ENCODE results near the gene CHEK1. TPM values are rescaled to one million over a fixed set of nuclear protein-coding genes. Genes with fewer than 3 reads are reported as not detected.

The CHEK1 gene
- total and polyA plus RNA-seq, 9 of the 15 experiments (the other 6 are each of a cell fraction or from before 2014, with no cell fraction given): 62.6 to 108 (median 87.5) TPM

DNA sequence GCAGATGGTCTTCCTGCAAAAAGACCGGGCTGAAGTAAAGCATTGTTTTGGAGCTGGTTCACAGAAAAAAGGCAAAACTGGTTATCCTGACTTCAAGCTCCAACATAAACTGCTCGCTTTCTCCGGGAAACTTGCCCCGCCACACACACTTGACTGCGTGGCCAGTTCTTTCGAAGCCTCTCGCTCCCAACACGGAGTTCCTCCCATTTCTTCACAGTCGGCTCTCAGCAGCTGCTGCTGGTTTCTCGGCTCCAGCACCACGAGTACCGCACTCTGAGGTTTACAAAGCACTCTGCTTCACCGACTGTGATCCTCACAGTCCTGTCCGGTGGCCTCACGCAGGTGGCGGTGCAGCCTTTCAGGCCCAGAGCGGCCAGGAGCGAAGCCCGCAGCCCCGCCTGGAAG is 264 bp downstream of the CHEK1 start (continued):
- TF ChIP-seq ZFX (CRISPR knock-in tag; IDR thresholded peaks at IDR 0.05) (no peak), MTA1 (IDR thresholded peaks at IDR 0.05; ENCODE audit: borderline replicate concordance) (no peak), NBN (IDR thresholded peaks at IDR 0.05; ENCODE audit: low read depth) (no peak), YBX1 (IDR thresholded peaks at IDR 0.05) (no peak), MEIS2 (IDR thresholded peaks at IDR 0.05; ENCODE audit: partially characterized antibody) (no peak), MAZ (CRISPR knock-in tag; conservative IDR thresholded peaks at IDR 0.05 in 1 of 2, IDR thresholded peaks at IDR 0.05 in 1 of 2) (no peak), ZFP36 (IDR thresholded peaks at IDR 0.05; ENCODE audit: low read depth, low read length, partially characterized antibody) (no peak), SREBF2 (CRISPR knock-in tag; IDR thresholded peaks at IDR 0.05) (no peak), CCNT2 (IDR thresholded peaks at IDR 0.05; ENCODE audit: borderline replicate concordance, extremely low read depth, insufficient read length, low read depth, low read length) (peak; percentile 89)
- TF ChIP-seq, protein P1, sequence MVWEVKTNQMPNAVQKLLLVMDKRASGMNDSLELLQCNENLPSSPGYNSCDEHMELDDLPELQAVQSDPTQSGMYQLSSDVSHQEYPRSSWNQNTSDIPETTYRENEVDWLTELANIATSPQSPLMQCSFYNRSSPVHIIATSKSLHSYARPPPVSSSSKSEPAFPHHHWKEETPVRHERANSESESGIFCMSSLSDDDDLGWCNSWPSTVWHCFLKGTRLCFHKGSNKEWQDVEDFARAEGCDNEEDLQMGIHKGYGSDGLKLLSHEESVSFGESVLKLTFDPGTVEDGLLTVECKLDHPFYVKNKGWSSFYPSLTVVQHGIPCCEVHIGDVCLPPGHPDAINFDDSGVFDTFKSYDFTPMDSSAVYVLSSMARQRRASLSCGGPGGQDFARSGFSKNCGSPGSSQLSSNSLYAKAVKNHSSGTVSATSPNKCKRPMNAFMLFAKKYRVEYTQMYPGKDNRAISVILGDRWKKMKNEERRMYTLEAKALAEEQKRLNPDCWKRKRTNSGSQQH (CRISPR knock-in tag; IDR thresholded peaks at IDR 0.05): no peak
- TF ChIP-seq, protein P2, sequence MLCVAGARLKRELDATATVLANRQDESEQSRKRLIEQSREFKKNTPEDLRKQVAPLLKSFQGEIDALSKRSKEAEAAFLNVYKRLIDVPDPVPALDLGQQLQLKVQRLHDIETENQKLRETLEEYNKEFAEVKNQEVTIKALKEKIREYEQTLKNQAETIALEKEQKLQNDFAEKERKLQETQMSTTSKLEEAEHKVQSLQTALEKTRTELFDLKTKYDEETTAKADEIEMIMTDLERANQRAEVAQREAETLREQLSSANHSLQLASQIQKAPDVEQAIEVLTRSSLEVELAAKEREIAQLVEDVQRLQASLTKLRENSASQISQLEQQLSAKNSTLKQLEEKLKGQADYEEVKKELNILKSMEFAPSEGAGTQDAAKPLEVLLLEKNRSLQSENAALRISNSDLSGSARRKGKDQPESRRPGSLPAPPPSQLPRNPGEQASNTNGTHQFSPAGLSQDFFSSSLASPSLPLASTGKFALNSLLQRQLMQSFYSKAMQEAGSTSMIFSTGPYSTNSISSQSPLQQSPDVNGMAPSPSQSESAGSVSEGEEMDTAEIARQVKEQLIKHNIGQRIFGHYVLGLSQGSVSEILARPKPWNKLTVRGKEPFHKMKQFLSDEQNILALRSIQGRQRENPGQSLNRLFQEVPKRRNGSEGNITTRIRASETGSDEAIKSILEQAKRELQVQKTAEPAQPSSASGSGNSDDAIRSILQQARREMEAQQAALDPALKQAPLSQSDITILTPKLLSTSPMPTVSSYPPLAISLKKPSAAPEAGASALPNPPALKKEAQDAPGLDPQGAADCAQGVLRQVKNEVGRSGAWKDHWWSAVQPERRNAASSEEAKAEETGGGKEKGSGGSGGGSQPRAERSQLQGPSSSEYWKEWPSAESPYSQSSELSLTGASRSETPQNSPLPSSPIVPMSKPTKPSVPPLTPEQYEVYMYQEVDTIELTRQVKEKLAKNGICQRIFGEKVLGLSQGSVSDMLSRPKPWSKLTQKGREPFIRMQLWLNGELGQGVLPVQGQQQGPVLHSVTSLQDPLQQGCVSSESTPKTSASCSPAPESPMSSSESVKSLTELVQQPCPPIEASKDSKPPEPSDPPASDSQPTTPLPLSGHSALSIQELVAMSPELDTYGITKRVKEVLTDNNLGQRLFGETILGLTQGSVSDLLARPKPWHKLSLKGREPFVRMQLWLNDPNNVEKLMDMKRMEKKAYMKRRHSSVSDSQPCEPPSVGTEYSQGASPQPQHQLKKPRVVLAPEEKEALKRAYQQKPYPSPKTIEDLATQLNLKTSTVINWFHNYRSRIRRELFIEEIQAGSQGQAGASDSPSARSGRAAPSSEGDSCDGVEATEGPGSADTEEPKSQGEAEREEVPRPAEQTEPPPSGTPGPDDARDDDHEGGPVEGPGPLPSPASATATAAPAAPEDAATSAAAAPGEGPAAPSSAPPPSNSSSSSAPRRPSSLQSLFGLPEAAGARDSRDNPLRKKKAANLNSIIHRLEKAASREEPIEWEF (CRISPR knock-in tag; IDR thresholded peaks at IDR 0.05): no peak
- TF ChIP-seq, protein P3, sequence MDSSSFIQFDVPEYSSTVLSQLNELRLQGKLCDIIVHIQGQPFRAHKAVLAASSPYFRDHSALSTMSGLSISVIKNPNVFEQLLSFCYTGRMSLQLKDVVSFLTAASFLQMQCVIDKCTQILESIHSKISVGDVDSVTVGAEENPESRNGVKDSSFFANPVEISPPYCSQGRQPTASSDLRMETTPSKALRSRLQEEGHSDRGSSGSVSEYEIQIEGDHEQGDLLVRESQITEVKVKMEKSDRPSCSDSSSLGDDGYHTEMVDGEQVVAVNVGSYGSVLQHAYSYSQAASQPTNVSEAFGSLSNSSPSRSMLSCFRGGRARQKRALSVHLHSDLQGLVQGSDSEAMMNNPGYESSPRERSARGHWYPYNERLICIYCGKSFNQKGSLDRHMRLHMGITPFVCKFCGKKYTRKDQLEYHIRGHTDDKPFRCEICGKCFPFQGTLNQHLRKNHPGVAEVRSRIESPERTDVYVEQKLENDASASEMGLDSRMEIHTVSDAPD (CRISPR knock-in tag; IDR thresholded peaks at IDR 0.05): no peak
- TF ChIP-seq, protein P4, sequence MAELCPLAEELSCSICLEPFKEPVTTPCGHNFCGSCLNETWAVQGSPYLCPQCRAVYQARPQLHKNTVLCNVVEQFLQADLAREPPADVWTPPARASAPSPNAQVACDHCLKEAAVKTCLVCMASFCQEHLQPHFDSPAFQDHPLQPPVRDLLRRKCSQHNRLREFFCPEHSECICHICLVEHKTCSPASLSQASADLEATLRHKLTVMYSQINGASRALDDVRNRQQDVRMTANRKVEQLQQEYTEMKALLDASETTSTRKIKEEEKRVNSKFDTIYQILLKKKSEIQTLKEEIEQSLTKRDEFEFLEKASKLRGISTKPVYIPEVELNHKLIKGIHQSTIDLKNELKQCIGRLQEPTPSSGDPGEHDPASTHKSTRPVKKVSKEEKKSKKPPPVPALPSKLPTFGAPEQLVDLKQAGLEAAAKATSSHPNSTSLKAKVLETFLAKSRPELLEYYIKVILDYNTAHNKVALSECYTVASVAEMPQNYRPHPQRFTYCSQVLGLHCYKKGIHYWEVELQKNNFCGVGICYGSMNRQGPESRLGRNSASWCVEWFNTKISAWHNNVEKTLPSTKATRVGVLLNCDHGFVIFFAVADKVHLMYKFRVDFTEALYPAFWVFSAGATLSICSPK (IDR thresholded peaks at IDR 0.05; ENCODE audit: borderline replicate concordance): no peak
- TF ChIP-seq, protein P5, sequence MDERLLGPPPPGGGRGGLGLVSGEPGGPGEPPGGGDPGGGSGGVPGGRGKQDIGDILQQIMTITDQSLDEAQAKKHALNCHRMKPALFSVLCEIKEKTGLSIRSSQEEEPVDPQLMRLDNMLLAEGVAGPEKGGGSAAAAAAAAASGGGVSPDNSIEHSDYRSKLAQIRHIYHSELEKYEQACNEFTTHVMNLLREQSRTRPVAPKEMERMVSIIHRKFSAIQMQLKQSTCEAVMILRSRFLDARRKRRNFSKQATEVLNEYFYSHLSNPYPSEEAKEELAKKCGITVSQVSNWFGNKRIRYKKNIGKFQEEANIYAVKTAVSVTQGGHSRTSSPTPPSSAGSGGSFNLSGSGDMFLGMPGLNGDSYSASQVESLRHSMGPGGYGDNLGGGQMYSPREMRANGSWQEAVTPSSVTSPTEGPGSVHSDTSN (CRISPR knock-in tag; IDR thresholded peaks at IDR 0.05; ENCODE audit: low read depth): no peak
- TF ChIP-seq, protein P5 (tag; conservative IDR thresholded peaks at IDR 0.05; ENCODE audit: low read depth): no peak
